GM23338 (cell line): ENCODE measurements around the gene R3HCC1L. TPM values are rescaled to one million over a fixed set of nuclear protein-coding genes. Genes with fewer than 3 reads are reported as not detected.

ENCODE experiments used
- EZH2 ChIP-seq: fragments of 200-600 bp; sonication (generic); IDR thresholded peaks from one replicate; pipeline ENCODE4 v1.8.0; 2017; ENCODE audit warnings: antibody characterized with exemption, mild to moderate bottlenecking, low read depth; ENCODE audit not compliant: unreplicated experiment
- EZH2phosphoT487 ChIP-seq: fragments of 200-600 bp; sonication (generic); IDR thresholded peaks from one replicate; pipeline ENCODE4 v1.8.1; 2018; ENCODE audit warnings: antibody characterized with exemption; ENCODE audit not compliant: unreplicated experiment
- JUNB ChIP-seq: IDR thresholded peaks from one replicate; pipeline ENCODE4 v1.6.1; 2016; ENCODE audit warnings: antibody characterized with exemption; ENCODE audit not compliant: unreplicated experiment
- POLR2AphosphoS5 ChIP-seq: IDR thresholded peaks from 2 replicates; pipeline ENCODE4 v1.6.1; 2016; ENCODE audit warnings: antibody characterized with exemption, low read depth
- STAT1 ChIP-seq: IDR thresholded peaks from one replicate; pipeline ENCODE4 v1.6.1; 2016; ENCODE audit warnings: antibody characterized with exemption; ENCODE audit not compliant: unreplicated experiment
- polyA plus RNA-seq: library from polyadenylated mRNA; unstranded; fragments of >200 nt; fragmentation: Nextera tagmentation; extraction: Ambion mirVana; gene quantifications from 2 replicates; pipeline ENCODE4 v1.2.1, GENCODE V29; 2016
- total RNA-seq: library from RNA; depleted of rRNA; stranded (reverse); fragments of >200 nt; shearing (Covaris generic); gene quantifications from 2 replicates; pipeline ENCODE4 v1.2.3, GENCODE V29; 2014
- TF ChIP-seq, protein P1 (sequence below): fragments of 250-450 bp; sonication (Bioruptor Pico); IDR thresholded peaks from 2 replicates; pipeline ENCODE4 v1.5.0; 2020; ENCODE audit warnings: mild to moderate bottlenecking, moderate library complexity
- TF ChIP-seq, protein P2 (sequence below), 2 experiments: fragments of 200-600 bp in 1 of 2; sonication (generic) in 1 of 2; conservative IDR thresholded peaks; 2 replicates each; pipeline versions ENCODE4 v1.5.1 to v1.6.1; 2016 to 2017; ENCODE audit warnings: antibody characterized with exemption in 2 of 2, low read depth in 2 of 2, mild to moderate bottlenecking in 2 of 2, moderate library complexity in 1 of 2
- TF ChIP-seq, protein P3 (sequence below): IDR thresholded peaks from 2 replicates; pipeline ENCODE4 v1.6.1; 2016; ENCODE audit warnings: antibody characterized with exemption

The R3HCC1L gene
- total and polyA plus RNA-seq, 2 experiments from 2014 or later, result 9.3 to 15.8 TPM

DNA sequence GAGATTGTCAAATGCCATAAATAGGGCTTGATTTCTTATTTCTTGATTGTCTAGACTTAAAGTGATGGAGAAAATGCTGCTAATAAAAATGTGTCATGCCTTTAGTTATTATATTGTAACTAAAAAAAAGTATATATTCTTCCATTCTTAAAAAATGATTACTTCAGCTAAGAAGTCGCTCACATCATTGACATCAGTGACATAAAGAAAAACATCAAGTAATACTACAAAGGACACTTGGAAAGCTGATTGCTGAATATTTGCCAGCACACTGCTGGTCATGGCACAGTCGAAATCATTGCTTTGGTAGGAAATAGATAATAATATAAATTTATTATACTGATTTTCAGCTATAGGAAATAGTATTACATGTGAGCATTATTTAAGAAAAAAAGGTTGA lies 70.9 kb downstream of the R3HCC1L start (continued):
- TF ChIP-seq, protein P1, sequence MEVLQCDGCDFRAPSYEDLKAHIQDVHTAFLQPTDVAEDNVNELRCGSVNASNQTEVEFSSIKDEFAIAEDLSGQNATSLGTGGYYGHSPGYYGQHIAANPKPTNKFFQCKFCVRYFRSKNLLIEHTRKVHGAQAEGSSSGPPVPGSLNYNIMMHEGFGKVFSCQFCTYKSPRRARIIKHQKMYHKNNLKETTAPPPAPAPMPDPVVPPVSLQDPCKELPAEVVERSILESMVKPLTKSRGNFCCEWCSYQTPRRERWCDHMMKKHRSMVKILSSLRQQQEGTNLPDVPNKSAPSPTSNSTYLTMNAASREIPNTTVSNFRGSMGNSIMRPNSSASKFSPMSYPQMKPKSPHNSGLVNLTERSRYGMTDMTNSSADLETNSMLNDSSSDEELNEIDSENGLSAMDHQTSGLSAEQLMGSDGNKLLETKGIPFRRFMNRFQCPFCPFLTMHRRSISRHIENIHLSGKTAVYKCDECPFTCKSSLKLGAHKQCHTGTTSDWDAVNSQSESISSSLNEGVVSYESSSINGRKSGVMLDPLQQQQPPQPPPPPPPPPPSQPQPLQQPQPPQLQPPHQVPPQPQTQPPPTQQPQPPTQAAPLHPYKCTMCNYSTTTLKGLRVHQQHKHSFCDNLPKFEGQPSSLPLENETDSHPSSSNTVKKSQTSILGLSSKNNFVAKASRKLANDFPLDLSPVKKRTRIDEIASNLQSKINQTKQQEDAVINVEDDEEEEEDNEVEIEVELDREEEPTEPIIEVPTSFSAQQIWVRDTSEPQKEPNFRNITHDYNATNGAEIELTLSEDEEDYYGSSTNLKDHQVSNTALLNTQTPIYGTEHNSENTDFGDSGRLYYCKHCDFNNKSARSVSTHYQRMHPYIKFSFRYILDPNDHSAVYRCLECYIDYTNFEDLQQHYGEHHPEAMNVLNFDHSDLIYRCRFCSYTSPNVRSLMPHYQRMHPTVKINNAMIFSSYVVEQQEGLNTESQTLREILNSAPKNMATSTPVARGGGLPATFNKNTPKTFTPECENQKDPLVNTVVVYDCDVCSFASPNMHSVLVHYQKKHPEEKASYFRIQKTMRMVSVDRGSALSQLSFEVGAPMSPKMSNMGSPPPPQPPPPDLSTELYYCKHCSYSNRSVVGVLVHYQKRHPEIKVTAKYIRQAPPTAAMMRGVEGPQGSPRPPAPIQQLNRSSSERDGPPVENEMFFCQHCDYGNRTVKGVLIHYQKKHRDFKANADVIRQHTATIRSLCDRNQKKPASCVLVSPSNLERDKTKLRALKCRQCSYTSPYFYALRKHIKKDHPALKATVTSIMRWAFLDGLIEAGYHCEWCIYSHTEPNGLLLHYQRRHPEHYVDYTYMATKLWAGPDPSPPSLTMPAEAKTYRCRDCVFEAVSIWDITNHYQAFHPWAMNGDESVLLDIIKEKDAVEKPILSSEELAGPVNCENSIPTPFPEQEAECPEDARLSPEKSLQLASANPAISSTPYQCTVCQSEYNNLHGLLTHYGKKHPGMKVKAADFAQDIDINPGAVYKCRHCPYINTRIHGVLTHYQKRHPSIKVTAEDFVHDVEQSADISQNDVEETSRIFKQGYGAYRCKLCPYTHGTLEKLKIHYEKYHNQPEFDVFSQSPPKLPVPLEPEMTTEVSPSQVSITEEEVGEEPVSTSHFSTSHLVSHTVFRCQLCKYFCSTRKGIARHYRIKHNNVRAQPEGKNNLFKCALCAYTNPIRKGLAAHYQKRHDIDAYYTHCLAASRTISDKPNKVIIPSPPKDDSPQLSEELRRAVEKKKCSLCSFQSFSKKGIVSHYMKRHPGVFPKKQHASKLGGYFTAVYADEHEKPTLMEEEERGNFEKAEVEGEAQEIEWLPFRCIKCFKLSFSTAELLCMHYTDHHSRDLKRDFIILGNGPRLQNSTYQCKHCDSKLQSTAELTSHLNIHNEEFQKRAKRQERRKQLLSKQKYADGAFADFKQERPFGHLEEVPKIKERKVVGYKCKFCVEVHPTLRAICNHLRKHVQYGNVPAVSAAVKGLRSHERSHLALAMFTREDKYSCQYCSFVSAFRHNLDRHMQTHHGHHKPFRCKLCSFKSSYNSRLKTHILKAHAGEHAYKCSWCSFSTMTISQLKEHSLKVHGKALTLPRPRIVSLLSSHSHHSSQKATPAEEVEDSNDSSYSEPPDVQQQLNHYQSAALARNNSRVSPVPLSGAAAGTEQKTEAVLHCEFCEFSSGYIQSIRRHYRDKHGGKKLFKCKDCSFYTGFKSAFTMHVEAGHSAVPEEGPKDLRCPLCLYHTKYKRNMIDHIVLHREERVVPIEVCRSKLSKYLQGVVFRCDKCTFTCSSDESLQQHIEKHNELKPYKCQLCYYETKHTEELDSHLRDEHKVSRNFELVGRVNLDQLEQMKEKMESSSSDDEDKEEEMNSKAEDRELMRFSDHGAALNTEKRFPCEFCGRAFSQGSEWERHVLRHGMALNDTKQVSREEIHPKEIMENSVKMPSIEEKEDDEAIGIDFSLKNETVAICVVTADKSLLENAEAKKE (CRISPR knock-in tag), result no peak
- no peak for TF ChIP-seq STAT1
- TF ChIP-seq JUNB, result no peak
- no peak for TF ChIP-seq POLR2AphosphoS5
- no peak for TF ChIP-seq EZH2phosphoT487
- TF ChIP-seq, protein P2, sequence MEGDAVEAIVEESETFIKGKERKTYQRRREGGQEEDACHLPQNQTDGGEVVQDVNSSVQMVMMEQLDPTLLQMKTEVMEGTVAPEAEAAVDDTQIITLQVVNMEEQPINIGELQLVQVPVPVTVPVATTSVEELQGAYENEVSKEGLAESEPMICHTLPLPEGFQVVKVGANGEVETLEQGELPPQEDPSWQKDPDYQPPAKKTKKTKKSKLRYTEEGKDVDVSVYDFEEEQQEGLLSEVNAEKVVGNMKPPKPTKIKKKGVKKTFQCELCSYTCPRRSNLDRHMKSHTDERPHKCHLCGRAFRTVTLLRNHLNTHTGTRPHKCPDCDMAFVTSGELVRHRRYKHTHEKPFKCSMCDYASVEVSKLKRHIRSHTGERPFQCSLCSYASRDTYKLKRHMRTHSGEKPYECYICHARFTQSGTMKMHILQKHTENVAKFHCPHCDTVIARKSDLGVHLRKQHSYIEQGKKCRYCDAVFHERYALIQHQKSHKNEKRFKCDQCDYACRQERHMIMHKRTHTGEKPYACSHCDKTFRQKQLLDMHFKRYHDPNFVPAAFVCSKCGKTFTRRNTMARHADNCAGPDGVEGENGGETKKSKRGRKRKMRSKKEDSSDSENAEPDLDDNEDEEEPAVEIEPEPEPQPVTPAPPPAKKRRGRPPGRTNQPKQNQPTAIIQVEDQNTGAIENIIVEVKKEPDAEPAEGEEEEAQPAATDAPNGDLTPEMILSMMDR (conservative IDR thresholded peaks at IDR 0.05; ENCODE audit: low read depth in 2 of 2), result no peak
- TF ChIP-seq, protein P3, sequence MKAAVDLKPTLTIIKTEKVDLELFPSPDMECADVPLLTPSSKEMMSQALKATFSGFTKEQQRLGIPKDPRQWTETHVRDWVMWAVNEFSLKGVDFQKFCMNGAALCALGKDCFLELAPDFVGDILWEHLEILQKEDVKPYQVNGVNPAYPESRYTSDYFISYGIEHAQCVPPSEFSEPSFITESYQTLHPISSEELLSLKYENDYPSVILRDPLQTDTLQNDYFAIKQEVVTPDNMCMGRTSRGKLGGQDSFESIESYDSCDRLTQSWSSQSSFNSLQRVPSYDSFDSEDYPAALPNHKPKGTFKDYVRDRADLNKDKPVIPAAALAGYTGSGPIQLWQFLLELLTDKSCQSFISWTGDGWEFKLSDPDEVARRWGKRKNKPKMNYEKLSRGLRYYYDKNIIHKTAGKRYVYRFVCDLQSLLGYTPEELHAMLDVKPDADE, result no peak
- TF ChIP-seq EZH2, result no peak
